ENCODE results near the gene CCDC102B. TPM values are rescaled to one million over a fixed set of nuclear protein-coding genes. Genes with fewer than 3 reads are reported as not detected.
"Not testable (repeated sequence)": the region's sequence is repeated elsewhere in the genome, so short reads cannot be mapped to it uniquely, and the experiment has no call there.

Gene CCDC102B
- total and polyA plus RNA-seq, 2 of the 8 experiments (the other 6 are each of a cell fraction or from before 2014, with no cell fraction given): 0.80 to 1.1 TPM

- CTCF ChIA-PET (ENCODE audit: partially characterized antibody); H2BK15ac ChIP-seq (ENCODE audit: low read length); H3K14ac ChIP-seq (ENCODE audit: insufficient read length); H3K18ac ChIP-seq (ENCODE audit: extremely low read depth, low read length); H3K23me2 ChIP-seq (ENCODE audit: low read depth, low read length); H3K9ac ChIP-seq (replicated peaks in 1 of 4; ENCODE audit: extremely low read depth in 1 of 4, low read depth in 3 of 4, low read length in 3 of 4); DNase-seq (ENCODE audit: low read depth in 1 of 2, low spot score in 2 of 2); H3K36me3 ChIP-seq (ENCODE audit: control insufficient read depth in 2 of 4, insufficient read depth in 4 of 4, low read length in 3 of 4); H2AK5ac ChIP-seq (ENCODE audit: low read depth, low read length); H3K23ac ChIP-seq (ENCODE audit: insufficient read length); H3K27me3 ChIP-seq (replicated peaks in 1 of 4; ENCODE audit: control insufficient read depth in 3 of 4, extremely low read depth in 1 of 4, insufficient read depth in 3 of 4, low read length in 3 of 4); POLR2A ChIA-PET (ENCODE audit: partially characterized antibody); H3K4me2 ChIP-seq (ENCODE audit: insufficient read depth in 1 of 2, low read depth in 2 of 2, low read length in 2 of 2); H4K8ac ChIP-seq (ENCODE audit: extremely low read depth, insufficient read depth, low read length); FAIRE-seq; H2BK120ac ChIP-seq (replicated peaks; ENCODE audit: low read depth, low read length); H3K9me3 ChIP-seq (ENCODE audit: insufficient read depth in 2 of 2, low read depth in 1 of 2, low read length in 1 of 2); H2AFZ ChIP-seq (ENCODE audit: low read length); H3K4ac ChIP-seq (replicated peaks; ENCODE audit: insufficient read length, low read depth, low read length); H4K5ac ChIP-seq (ENCODE audit: insufficient read length, low read depth, low read length); H3K79me2 ChIP-seq (ENCODE audit: control insufficient read depth in 1 of 2, insufficient read depth in 2 of 2, low read length in 2 of 2); H2BK5ac ChIP-seq (ENCODE audit: low read depth, low read length); H4K20me1 ChIP-seq (replicated peaks in 1 of 2; ENCODE audit: control insufficient read depth in 1 of 2, insufficient read depth in 2 of 2, low read length in 2 of 2); H2BK12ac ChIP-seq (ENCODE audit: low read depth, low read length); H3K4me1 ChIP-seq (replicated peaks in 1 of 4; ENCODE audit: control insufficient read depth in 3 of 4, insufficient read depth in 4 of 4, low read length in 3 of 4); H3K56ac ChIP-seq (replicated peaks; ENCODE audit: insufficient read length, low read depth, low read length); H3K4me3 ChIP-seq (ENCODE audit: extremely low read depth in 1 of 4, insufficient read depth in 2 of 4, low read depth in 3 of 4, low read length in 4 of 4); H3K27ac ChIP-seq (ENCODE audit: low read depth, low read length); H2BK20ac ChIP-seq (ENCODE audit: low read length); H4K91ac ChIP-seq (replicated peaks; ENCODE audit: insufficient read length, low read length); H3K79me1 ChIP-seq (ENCODE audit: low read depth, low read length): not testable (repeated sequence)
- WGBS, 2 experiments (ENCODE audit: extremely low coverage in 1 of 2, insufficient coverage in 1 of 2, insufficient read length in 1 of 2, insufficient replicate concordance in 2 of 2, low coverage in 1 of 2, low lambda C conversion rate in 2 of 2, missing lambda C conversion rate in 1 of 2): 80% methylated on average over 2 of the region's 21 CpGs; no CpG with 5 or more reads in 1 of the 2 experiments
These were observed 82.1 kb downstream of the CCDC102B start for GRCh38 chr18:68879947-68880346.
